Pulmonary artery endothelial cell (primary cell): Measurements from ENCODE around the gene ALG3. TPM values are rescaled to one million over a fixed set of nuclear protein-coding genes. Genes with fewer than 3 reads are reported as not detected.

Source experiments
- DNase-seq: peaks from one replicate; pipeline ENCODE4 v3.0.0-alpha.2; 2011; ENCODE audit warnings: low read depth, low spot score
- total RNA-seq: library from RNA; depleted of rRNA; stranded (reverse); fragments of >200 nt; gene quantifications from 2 replicates; pipeline ENCODE4 v1.2.3, GENCODE V29; 2014

The ALG3 gene
- total RNA-seq, 1 donor from 2014 or later, result 23.6 TPM

DNA sequence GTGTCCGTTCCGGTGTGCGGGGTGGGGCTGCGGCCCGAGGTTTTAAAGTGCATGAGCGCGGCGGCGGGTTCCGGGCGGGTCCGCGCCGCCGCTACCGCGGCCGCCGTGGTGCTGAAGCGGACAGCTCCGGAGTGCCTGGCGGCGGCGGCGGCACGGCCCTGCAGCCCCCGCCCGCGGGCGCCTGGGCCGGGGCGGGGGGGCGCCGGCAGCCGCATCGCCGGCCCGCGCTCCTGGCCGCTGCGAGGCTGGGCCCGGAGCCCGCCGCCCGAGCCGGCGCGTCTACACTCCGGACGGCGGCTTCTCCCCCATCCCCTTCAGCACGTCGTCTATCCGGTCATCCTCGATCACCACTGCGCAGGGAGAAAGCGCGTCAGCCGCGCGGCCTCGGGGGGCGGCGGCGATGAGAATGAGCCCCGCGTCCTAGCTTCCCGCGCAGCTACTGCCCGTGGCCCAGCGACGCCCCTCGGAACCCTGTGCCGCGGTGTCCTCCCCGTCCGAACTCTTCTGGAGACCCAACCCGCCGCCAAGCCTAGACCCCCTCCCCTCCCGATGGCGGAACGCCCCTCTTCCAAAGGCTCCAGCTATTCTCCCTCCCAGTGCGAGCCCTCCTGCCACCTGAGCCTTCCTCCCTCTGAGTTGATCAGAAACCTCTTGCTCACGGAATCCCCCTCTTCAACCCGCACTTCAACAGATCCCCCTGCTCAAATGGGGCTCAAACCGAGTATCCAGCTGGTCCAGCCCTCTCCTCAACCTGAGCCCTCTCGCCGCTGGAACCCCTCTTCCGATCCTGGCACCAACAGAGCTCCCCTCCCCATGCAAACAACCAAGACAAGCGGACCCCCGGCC, 11.3 kb upstream of the ALG3 start:
- DNase-seq, result no peak

DNA sequence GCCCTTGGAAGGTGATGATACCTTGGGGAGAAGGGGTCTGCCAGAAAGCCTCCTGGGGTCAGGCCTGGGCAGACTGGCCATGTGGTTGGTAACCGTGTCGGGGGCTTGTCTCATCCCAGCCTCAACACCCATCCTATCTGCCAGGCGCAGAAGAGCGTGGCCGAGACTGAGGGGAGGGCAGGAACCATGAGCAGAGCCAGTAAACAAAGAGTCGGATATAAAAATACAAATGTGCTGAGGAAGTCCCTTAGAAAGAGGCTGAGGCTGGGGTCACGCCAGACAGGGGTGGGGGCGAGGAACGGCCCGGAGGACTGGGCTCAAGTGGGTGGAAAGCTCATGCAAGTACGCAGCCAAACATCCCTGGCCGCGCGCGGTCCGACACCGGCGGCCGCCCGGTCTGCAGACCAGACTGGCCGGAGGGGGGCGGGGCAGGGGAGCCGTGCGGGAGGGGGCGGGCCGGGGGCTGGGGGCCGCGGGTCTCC, 10.7 kb upstream of the ALG3 start:
- DNase-seq, result no peak

GRCh38 chr3:184258926-184259325, 10.2 kb upstream of the ALG3 start:
- DNase-seq, result no peak

DNA sequence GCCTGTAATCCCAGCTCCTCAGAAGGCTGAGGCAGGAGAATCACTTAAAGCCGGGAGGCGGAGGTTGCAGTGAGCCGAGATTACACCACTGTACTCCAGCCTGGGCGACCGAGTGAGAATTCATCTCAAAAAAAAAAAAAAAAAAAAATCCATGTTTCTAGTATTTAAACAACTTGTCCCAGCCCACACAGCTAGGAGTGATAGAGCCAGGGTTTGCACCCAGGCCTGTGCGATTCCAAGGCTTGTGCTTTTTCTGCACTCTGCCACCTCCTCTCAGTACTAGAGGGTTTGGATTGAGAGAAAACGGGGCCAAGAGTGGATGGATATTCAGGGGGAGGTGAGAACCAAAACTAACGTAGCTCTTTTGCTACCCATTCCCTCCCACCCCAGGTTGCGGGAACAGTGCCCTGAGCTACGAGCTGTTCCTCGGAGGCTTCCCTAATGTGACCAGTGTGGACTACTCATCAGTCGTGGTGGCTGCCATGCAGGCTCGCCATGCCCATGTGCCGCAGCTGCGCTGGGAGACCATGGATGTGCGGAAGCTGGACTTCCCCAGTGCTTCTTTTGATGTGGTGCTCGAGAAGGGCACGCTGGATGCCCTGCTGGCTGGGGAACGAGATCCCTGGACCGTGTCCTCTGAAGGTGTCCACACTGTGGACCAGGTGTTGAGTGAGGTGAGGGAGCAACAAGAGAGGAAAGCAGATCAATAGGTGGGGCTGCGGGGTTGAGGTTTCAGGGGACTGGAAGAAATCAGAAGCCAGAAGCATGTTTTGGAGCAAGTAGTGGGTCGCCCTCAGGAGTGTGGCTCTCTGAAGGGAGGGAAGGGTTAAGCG, 8.5 kb upstream of the ALG3 start:
- DNase-seq, result no peak

GRCh38 chr3:184255291-184256039, 6.7 kb upstream of the ALG3 start:
- no peak for DNase-seq

DNA sequence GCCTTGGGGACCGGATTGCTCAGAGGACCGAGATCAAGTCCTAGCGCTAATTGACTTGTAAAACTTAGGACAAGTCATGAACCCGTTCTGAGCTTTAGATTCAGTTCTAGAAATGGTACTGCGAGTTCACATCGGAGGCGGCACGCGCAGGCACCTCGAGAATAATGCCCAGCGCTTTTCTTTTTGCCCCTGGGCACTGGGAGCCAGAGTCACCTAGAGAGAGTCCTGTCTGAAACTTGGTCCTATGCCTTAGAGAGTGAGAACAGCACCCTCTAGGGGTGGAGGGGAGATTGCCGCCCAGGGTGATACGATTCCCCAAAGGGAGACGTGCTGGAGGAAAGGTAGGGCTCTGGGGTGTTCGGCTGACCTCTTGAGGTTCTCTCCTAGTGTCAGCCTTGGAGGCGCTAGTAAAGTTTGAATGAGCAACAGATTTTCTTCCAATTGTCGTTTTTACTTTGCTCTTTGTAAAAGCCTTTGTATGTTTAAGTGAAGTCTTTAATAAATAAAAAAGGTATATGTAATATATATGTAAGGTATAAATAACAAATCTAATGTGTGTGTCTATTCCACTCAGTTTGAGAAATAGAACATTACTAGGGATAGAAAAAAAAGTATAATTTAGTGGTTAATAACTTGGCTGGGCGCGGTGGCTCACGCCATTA, 1.5 kb upstream of the ALG3 start:
- DNase-seq, result peak; percentile 64

DNA sequence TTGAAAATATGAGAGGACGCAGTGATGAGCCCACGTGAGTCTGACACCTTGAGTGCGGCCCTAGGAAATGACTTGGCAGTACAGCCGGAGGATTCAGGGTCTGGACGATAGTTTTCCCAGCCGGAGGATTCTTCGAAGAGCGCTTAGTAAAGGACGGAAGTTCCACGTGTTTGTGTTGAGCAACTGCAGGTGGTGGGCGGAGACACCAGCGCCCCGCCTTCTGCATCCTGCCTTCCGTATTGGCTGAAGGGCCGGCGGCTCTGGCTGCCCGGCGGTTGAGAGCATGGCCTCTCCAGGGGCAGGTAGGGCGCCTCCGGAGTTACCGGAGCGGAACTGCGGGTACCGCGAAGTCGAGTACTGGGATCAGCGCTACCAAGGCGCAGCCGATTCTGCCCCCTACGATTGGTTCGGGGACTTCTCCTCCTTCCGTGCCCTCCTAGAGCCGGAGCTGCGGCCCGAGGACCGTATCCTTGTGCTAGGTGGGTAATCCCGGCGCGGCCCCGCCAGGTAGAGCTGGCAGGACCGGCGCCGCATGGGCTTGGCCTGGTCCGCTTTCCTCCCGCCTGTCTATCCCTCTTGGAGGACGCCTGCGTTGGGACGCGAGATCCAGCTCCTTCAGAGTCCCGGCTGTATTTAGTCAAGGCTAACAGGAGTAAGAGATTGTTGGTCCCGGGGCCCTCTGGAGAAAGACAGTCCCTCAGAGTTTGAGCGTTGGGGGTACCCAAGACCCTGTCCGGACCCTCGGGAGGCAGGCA, 827 bp upstream of the ALG3 start, which contains the start of gene EEF1AKMT4:
Gene EEF1AKMT4 (plus strand): TSS at position 261 of the 755 bp plus-strand sequence. CDS start 23 bp downstream, at position 284.
- peak; percentile 95 for DNase-seq

DNA sequence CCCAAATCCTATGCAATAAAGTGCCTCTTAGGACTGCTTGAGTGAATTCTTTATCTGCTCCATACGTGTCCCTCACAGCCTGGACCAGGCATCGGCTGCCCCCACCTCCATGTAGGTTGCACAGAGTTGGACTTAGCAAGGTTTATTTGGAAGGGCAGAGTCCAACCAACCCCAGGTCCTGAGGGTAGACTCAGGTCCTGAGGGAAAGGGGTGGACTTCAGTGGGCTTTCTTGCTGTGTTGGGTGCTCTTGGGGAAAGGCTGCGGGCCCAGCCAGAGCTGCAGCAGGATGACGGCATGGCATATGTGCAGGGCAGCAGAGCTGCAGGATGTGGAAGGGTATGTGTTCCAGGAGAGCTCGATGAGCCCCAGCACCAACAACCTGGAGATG, 6.5 kb downstream of the ALG3 start:
- no peak for DNase-seq

GRCh38 chr3:184241447-184242296, 7.1 kb downstream of the ALG3 start:
- DNase-seq, result no peak

DNA sequence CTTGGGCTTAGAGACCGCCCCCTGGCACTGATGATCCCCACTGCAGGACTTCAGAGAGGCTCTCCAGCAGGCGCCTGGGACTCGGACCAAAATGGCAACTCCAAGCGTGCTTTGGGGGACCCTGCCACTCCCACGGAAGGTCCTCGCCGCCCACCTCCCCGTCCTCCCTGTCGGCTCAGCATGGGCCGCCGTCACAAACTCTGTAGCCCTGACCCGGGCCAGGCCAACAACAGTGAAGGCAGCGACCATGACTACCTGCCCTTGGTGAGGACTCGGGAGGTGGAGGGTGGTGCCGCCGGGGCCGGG, 7.7 kb downstream of the ALG3 start:
- DNase-seq, result no peak

GRCh38 chr3:184240384-184241140, 8.2 kb downstream of the ALG3 start:
- DNase-seq, result no peak

DNA sequence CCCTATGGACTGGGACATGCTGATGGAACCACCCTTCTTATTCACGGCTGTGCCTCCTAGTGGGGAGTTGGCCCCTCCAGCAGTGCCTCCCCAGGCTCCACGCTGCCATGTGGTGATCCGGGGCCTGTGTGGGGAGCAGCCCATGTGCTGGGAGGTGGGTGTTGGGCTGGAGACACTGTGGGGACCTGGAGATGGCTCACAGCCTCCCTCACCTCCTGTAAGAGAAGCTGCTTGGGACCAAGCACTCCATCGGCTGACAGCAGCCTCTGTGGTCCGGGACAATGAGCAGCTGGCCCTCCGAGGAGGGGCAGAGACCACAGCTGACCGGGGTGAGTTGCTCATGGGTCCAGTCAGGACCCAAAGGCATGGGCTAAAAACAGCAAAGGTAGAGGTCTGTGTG, 9.1 kb downstream of the ALG3 start:
- DNase-seq, result no peak

DNA sequence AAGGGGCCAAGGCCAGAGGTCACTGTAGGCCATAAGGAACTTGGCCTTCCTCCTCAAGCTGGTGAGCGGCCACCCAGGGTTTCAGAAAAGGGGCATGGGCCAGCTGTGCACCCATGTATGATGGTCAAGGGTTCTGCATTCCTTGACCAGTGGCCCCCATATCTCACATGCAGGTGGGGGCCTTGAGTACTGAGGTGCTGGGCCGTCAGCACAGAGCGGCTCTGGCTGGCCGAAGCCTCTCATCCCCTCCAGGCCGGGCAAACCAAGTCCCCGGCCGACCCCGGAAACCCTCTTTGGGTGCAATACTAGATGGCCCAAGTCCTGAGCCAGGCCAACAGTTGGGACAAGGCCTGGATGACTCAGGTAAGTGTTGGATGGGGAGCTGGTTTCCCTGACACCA, 9.5 kb downstream of the ALG3 start:
- DNase-seq, result no peak

DNA sequence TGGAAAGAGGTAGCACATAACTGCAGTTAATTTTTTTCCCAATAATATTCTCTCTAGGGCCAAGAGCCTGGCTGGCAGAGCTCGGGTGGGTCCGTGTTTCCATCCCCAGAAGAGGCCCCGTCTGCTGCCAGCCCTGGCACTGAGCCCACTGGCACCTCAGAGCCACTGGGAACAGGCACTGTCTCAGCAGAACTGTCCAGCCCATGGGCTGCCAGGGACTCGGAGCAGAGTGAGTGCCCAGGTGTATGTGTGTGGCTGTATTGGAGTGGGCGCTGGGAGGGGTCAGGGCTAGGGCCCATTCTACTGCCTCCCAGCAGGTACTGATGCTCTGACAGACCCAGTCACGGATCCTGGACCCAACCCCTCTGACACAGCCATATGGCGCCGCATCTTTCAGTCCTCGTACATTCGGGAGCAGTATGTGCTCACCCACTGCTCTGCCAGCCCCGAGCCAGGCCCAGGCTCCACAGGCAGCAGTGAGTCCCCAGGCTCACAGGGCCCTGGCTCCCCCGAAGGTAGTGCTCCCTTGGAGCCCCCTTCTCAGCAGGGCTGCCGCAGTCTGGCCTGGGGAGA, 10.4 kb downstream of the ALG3 start:
- no peak for DNase-seq

DNA sequence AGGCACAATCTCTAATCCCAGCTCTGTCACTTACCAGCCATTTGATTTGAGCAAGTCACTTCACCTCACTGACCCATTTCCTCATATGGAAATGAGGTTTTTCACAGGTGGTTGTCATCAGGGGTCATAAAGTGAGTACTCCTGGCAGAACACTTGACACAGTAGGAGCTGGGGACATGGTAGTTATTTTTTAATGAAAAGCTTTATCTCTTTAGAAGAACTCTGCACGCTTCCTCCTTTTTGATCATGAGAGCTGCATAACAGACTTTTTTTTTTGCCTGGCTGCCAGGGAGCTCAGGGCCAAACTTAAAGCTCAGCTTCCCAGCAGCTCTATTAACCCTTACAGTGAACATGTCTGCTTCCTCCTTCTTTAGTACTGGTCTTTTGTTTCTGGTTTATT, 11.0 kb downstream of the ALG3 start:
- DNase-seq, result no peak

DNA sequence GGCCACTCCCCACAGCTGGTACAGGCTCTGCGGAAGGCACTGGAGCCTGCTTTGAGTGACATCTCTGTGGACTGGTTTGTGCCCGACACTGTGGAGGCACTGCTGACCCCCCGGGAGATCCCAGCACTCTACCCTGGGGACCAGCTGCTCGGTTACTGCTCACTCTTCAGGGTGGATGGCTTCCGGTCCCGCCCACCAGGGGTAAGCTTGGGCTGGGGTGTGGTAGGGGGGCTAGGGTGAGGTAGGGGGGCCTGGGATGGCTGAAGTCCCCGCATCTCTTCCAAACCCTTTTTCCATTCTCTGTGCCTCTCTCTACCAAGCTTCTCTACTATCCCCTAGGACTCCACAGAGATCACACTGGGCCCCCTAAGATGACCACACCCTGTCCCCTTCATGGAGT, 11.6 kb downstream of the ALG3 start:
- DNase-seq, result no peak

DNA sequence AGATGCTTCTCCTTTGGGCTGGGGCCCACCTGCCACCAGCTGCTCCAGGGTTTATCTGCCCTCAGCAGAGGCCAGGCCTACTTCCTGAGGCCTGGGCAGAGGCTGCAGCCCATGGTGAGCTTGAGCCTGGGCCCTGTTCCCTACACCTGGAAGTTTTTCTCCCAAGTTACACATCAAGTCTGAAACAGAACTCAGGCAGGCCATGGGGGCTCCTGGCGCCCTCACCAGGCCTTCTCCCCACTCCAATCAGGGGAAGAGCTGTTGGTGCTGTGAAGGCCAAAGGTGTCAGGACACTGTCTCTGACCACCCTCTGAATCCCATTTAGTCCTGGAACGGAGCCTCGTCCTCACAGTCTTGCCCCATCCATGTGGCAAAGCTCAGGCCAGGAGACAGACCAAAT, 12.1 kb downstream of the ALG3 start:
- DNase-seq, result no peak

- no peak for DNase-seq
Measured at GRCh38 chr3:184236033-184236410, 12.7 kb downstream of the ALG3 start.
